ENCODE results near the gene CEP70.

DNA sequence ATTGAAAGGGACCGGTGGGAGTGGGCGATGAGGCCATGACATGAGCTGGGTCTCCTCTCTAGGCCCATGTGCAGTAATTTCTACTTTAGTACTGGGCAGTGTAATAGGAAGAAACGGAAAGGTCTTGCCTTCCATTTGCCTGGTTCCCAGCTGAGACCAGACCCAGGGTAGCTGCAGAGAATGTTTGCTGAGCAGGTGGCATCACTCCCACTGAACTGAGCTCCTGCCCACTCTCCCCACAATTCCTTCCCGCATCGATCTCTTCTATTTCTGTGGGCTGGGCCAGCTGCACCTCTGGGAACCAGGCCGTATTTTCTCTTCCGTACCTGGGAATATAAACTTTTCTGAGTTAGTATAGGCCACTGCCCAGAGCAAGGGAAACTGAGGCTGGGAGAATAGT, 143.9 kb downstream of the CEP70 start:
- TF ChIP-seq, protein P1, sequence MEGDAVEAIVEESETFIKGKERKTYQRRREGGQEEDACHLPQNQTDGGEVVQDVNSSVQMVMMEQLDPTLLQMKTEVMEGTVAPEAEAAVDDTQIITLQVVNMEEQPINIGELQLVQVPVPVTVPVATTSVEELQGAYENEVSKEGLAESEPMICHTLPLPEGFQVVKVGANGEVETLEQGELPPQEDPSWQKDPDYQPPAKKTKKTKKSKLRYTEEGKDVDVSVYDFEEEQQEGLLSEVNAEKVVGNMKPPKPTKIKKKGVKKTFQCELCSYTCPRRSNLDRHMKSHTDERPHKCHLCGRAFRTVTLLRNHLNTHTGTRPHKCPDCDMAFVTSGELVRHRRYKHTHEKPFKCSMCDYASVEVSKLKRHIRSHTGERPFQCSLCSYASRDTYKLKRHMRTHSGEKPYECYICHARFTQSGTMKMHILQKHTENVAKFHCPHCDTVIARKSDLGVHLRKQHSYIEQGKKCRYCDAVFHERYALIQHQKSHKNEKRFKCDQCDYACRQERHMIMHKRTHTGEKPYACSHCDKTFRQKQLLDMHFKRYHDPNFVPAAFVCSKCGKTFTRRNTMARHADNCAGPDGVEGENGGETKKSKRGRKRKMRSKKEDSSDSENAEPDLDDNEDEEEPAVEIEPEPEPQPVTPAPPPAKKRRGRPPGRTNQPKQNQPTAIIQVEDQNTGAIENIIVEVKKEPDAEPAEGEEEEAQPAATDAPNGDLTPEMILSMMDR (IDR thresholded peaks at IDR 0.05): no peak
- TF ChIP-seq POLR2A (IDR thresholded peaks at IDR 0.05) (no peak), EP300 (IDR thresholded peaks at IDR 0.05) (no peak)

Data from gastroesophageal sphincter (tissue), 3 donors.